Stimulated activated CD4-positive, alpha-beta T cell treated with anti-CD3 and anti-CD28 coated beads, Interleukin-1b, Interleukin-23, amount 100 ng/mL, for 24 hours (primary cell): Measurements from ENCODE around the gene LUC7L2.
"Not testable (repeated sequence)": the region's sequence is repeated elsewhere in the genome, so short reads cannot be mapped to it uniquely, and the experiment has no call there.

ENCODE experiments used
- DNase-seq, 4 experiments: peaks; one replicate each; pipeline ENCODE4 v3.0.0-alpha.2; 2020; ENCODE audit warnings: low read depth in 4 of 4, low spot score in 1 of 4

LUC7L2 gene

GRCh38 chr7:139394540-139394939 lies 34.8 kb downstream of the LUC7L2 start:
- DNase-seq = no peak

DNA sequence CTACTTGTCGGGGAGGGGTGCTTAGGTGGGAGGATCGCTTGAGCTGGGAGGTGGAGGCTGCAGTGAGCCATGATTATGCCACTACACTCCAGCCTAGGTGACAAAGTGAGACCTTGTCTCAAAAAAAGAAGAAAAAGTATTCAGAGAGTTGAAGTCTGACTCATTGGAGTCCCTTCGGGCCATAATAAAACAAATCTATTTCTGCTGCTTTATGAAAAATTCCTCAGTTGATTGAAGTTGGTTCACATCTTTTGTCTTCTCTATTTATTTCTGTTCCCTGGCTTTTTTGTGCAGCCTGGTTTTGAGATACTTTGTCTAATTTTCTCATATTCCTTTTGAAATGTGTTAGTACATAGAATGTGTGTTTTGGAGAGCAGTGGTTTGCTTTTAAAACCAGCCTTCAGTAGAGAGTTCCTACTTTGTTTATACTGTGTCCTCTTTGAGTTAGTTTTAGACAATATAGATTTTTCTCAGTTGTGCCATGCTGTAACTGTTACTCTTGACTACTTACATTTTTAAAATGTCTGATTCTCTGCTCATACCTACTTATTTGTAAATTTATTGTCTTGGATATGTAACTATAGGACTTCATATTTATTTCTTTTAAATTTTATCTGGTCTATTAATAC lies 36.7 kb downstream of the LUC7L2 start:
- DNase-seq = no peak

- no peak for DNase-seq
Observed at GRCh38 chr7:139397192-139397591, 37.5 kb downstream of the LUC7L2 start.

GRCh38 chr7:139403601-139404000 lies 43.9 kb downstream of the LUC7L2 start:
- no peak for DNase-seq

DNA sequence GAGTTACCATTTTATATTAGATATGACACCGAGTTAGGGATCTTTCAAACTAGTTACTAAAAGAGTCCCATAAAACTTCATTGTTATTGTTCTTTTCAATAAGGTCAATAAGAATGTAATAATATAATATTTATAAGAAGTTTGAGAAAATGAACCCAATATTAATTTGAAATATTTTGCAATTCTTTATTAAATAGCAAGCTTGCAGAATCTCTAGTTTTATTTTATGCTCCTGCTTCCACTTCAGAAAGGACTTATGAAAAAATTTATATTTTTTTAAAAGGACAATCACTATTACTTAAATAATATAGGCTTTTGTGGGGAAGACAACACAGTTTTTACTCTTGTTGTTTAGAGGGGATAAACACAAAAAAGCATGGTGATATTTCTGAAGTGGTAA lies 47.9 kb downstream of the LUC7L2 start:
- no peak for DNase-seq

DNA sequence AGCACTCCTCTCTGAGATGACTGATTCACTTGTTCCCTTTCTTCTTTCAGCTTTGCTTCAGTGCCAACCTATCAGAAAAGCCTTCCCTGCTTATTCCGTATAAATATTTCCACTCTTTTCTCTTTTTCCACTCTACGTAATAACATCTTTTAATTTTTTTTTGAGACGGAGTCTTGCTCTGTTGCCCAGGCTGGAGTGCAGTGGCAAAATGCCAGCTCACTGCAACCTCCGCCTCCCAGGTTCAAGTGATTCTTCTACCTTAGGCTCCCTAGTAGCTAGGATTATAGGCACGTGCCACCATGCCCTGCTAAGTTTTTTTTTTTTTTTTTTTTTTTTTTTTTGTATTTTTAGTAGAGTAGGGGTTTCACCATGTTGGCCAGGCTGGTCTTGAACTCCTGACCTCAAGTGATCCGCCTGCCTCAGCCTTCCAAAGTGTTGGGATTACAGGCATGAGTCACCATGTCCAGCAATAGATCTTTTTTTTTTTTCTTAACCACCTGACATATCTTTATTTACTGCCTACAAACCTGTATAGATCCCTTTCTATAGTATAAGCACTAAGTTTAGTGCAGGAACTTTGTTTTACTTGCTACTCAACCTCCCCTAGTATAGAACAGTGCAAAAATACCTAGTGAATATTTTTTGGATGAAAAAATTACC lies 55.2 kb downstream of the LUC7L2 start:
- DNase-seq = not testable (repeated sequence)

DNA sequence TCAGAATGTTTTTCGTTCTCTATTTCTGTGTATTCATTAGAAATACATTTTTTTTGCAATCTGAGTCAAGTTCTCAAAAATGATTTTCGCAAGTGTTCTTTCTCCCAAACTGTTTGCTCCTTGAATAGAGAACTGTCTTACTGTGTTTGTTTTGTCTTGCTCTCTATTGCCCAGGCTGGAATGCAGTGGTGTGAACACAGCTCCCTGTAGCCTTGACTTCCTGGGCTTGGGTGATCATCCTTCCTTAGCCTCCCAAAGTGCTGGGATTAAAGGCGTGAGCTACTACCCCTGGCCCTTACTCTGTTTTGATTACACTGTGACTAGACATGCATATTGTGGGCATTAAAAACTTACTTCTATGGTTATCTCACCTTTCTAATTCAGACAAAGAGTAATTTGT lies 56.7 kb downstream of the LUC7L2 start:
- no peak for DNase-seq

GRCh38 chr7:139417478-139417877 lies 57.8 kb downstream of the LUC7L2 start:
- DNase-seq = no peak

- no peak for DNase-seq
Observed at GRCh38 chr7:139421123-139421522, 61.4 kb downstream of the LUC7L2 start.

DNA sequence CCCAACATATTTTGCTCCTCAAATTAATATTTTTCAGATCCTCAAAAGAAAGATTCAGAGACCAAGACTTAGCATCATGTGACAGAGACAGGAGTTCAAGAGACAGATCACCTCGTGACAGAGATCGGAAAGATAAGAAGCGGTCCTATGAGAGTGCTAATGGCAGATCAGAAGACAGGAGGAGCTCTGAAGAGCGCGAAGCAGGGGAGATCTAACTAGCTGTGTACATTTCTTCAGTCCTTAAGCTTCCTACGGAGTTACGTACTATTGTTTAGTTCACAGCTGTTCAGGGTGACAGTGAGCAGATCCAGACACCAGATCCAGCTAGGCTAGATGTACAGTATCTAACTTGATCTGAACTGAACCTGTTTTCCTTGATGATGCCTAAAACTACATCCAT lies 62.4 kb downstream of the LUC7L2 start:
- no peak for DNase-seq

DNA sequence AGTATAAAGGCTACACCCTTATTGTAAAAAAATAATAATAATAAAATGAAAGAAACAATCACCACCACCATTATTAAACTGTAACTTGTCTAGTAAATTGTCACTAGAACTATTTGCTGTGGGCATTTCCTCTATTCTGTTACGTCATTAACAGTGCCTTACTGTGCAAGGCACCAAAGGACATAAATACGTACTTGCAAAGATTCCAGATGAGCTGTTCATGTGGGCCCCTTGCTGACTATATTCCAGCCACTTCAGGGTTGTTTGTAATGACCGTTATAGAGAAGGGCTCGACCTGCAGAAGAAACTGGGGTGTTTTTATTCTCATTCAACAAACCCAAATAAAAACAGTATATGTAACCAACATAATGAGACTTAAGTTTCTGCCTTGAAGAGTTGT lies 63.4 kb downstream of the LUC7L2 start:
- DNase-seq = no peak

GRCh38 chr7:139424004-139424403 lies 64.3 kb downstream of the LUC7L2 start:
- no peak for DNase-seq

DNA sequence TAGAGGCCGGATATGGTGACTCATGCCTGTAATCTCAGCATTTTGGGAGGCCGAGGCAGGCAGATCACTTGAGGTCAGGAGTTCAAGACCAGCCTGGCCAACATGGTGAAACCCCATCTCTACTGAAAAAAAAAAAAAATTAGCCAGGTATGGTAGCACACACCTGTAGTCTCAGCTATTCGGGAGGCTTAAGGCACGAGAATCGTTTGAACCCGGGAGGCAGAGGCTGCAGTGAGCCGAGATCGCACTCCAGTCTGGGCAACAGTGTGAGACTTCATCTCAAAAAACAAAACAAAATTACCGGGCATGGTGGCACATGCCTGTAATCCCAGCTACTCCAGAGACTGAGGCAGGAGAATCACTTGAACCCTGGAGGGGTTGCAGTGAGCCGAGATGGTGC lies 66.0 kb downstream of the LUC7L2 start:
- DNase-seq = not testable (repeated sequence)

GRCh38 chr7:139426258-139427028 lies 66.7 kb downstream of the LUC7L2 start:
- no peak for DNase-seq

GRCh38 chr7:139427029-139427420 lies 67.3 kb downstream of the LUC7L2 start:
- no peak for DNase-seq

GRCh38 chr7:139427788-139428187 lies 68.1 kb downstream of the LUC7L2 start:
- no peak for DNase-seq

GRCh38 chr7:139429735-139430134 lies 70.0 kb downstream of the LUC7L2 start:
- DNase-seq = not testable (repeated sequence)

DNA sequence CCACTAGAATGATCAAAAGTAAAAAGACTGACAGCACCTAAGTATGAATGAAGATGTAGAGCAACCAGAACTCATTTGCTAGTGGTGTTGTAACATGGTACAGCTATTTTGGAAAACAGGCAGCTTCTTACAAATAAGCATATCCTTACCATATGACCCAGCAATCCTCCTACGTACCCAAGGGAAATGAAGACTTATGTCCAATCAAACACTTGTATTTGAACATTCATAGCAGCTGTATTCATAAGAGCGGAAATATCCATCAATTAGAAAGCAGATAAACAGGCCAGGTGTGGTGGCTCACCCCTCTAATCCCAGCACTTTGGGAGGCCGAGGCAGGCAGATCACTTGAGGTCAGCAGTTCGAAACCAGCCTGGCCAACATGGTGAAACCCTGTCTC lies 70.7 kb downstream of the LUC7L2 start:
- no peak for DNase-seq

DNA sequence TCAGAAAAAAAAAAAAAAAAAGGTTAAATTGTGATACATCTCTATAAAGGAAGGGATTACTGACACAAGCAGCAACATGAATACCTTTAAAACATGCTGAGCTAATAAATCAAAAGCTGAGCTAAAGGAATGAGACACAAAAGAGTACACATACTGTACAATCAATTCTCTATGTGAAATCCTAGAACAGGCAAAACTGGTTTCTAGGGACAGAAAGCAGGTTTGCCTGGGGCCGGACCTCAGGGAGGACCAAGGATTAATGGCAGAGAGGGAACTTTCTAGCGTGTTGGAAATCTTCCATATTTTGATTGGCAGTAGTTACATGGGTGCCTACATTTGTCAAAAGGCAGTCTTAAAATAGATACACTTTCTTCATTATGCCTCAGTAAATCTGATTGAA lies 71.3 kb downstream of the LUC7L2 start:
- DNase-seq = no peak

DNA sequence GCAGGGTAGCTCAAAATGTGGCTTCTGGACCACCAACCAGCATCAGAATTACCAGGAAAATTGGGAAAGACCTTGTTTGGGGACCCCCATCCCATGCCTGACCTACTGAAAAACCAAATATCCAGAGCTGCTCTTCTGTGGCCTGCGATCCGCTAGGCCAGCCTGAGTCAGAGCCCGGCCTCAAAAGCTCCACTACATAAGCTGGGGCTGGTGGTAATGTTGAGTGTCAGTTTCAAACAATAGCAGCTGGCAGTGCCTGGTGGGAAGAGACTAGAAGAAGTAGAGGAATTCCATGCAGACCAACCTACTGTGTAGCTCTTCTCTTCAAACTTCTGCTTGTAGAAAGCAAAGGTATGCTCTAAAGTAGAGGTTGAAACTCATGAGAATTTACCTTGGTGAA lies 71.8 kb downstream of the LUC7L2 start:
- DNase-seq = no peak

DNA sequence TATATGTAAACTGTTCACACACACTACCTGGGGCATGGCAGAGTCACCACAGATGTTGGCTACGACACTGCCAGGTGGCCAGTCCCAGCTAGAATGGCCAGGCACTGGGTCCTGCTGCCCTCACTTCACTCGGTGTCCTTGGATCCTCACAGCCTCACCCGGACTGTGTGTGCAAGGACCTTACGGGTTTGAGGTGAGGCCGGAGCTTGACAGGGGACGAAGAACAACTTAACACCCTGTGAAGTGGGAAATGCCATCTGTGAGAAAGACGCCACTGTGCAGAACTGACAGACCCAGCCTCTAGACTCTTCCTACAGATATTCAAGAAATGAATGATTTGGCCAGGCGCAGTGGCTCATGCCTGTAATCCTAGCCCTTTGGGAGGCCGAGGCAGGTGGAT lies 77.1 kb downstream of the LUC7L2 start:
- no peak for DNase-seq

GRCh38 chr7:139439375-139439774 lies 79.7 kb downstream of the LUC7L2 start:
- no peak for DNase-seq
